Mononuclear cell (primary cell): Measurements from ENCODE around the gene MS4A13. TPM values are rescaled to one million over a fixed set of nuclear protein-coding genes. Genes with fewer than 3 reads are reported as not detected.
"Not testable (repeated sequence)": the region's sequence is repeated elsewhere in the genome, so short reads cannot be mapped to it uniquely, and the experiment has no call there.

Experiments used
- H3K27me3 ChIP-seq: 2 replicates; pipeline ENCODE4 v1.6.0; 2011; ENCODE audit warnings: low read length, control low read depth; ENCODE audit not compliant: insufficient read depth
- H3K4me1 ChIP-seq: 2 replicates; pipeline ENCODE4 v1.5.1; 2011; ENCODE audit warnings: mild to moderate bottlenecking, low read length, control low read depth; ENCODE audit not compliant: insufficient read depth
- H3K4me3 ChIP-seq: 2 replicates; pipeline ENCODE4 v1.5.1; 2011; ENCODE audit warnings: mild to moderate bottlenecking, low read length, moderate library complexity
- H3K9me3 ChIP-seq: 2 replicates; pipeline ENCODE4 v1.5.1; 2011; ENCODE audit warnings: low read depth, mild to moderate bottlenecking, control low read depth, low read length
- total RNA-seq: library from RNA; depleted of rRNA; stranded (reverse); fragments of >200 nt; gene quantifications from one replicate; pipeline ENCODE4 v1.2.3, GENCODE V29; 2012

MS4A13 gene, protein sequence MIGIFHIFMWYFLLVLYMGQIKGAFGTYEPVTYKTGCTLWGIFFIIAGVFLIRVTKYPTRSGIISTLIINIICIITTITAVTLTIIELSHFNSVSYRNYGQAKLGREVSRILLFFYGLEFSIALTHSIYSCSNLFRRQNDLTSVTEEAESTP
- total RNA-seq, result not detected

DNA sequence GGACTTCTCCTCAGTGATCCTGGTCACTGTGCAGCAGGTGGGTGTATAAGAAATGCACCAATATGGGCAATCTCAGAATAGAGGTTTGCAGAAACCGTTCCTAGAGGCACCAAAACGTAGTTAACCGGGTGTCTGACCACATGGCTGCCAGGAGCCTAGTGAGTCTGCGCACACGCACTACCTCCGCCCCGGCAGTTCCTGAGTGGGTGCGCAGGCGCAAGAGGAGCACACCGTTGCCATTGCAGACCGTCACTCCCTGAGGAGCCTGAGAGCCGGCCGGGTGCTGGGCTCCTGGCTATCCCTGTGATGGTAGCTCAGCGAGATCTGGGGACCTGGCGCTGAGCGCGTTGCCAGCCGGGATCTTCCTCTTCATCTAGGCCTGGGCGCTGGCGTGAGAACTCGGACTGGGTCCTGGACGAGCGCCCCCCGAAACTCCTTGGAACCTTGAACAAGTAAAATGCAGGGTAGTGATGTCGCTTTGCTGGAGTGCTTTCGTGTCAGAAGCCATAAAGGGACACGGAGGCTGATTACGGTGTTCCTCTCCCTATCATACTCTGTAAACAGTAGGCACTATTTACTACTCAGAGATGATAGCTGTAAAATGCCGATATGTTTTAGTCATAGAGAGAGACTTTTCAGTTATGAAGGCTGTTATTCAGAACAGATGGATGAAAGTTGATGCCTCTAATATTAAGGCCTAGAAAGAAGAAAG, at the start of gene MS4A13:
MS4A13 (plus strand) TSS at position 249 of the 712 bp plus-strand sequence. CDS start 2,692 bp downstream, outside the sequence.
- no peaks in the 10 kb centered on the region for H3K4me1 ChIP-seq
- H3K27me3 ChIP-seq, result no peaks in the 10 kb centered on the region
- no peaks in the 10 kb centered on the region for H3K9me3 ChIP-seq
- H3K4me3 ChIP-seq, result no peak within 1 kb of the TSS

DNA sequence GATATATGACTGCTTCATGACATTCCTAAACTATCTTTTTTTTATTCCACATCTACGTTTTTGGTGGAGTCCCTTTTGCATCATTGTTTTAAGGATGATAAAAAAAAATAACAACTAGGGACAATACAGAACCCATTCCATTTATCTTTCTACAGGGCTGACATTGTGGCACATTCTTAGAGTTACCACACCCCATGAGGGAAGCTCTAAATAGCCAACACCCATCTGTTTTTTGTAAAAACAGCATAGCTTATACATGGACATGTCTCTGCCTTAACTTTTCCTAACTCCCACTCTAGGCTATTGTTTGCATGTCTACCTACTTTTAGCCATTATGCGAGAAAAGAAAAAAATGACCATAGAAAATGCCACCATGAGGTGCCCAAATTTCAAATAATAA, 46.4 kb upstream of the MS4A13 start:
- Histone ChIP-seq H3K4me1 (peaks cover 8% of the 10 kb centered on the region), H3K27me3 (no peaks in the 10 kb centered on the region), H3K4me3 (no peak overlapping the region), H3K9me3 (no peaks in the 10 kb centered on the region)

DNA sequence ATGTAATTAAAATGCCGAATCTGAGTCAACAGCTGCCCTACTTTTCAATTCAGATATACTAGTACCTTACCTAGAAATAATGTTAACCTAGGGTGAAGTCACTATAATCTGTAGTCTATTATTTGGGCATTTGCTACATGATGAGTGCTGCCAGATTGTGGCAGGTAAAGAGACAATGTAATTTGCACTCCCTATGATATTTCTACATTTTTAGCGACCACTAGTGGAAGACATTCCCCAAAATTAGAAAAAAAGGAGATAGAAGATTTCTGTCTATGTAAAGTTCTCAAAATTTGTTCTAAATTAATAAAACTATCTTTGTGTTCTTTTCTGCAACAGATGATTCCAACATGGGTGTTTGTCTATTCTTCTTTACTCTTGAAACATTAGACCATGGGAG, 45.5 kb upstream of the MS4A13 start:
- no peak overlapping the region for H3K4me3 ChIP-seq
- no peaks in the 10 kb centered on the region for H3K9me3 ChIP-seq
- H3K27me3 ChIP-seq, result no peaks in the 10 kb centered on the region
- peaks cover 8% of the 10 kb centered on the region for H3K4me1 ChIP-seq

DNA sequence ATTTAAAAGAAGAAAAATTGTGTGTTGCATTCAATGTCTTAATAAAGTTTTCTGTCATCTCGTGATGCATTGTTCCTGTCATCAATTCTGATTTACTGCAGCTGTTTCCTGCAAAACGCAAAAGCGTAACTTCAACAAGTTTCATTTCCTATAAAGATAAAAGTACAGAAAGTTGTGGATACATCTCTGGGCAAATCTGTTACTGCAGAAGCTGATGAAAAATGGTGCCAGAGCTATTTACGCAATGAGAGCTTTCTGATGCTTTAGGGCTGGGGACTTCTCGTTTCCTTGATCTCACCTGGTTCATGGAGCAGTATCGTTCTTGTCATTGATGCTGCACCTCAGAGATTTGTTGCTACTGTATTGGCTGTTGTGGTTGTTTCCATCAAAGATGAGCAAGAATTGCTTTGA, 38.2 kb upstream of the MS4A13 start:
- no peak overlapping the region for H3K4me3 ChIP-seq
- H3K9me3 ChIP-seq, result no peaks in the 10 kb centered on the region
- H3K27me3 ChIP-seq, result no peaks in the 10 kb centered on the region
- peaks cover 15% of the 10 kb centered on the region for H3K4me1 ChIP-seq

DNA sequence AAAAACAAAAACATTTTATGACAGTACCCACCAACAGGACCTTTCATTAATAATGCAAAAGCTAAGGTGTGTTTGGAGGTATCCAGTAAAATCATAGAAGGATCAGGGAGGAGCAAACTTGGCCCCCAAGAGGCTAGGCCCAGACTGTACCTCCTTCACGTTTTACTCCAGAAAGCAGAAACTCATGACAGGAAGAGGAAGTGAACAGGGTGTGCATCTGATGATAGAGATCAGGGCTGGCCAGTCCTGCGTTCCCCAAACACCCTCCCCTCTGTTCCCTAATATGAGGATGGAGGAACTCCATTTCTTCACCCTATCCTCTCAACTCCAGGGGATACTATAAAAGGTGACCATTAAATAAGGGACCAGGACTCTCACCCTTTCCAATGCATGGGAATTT, 32.8 kb upstream of the MS4A13 start:
- H3K4me1 ChIP-seq, result peaks cover 19% of the 10 kb centered on the region

DNA sequence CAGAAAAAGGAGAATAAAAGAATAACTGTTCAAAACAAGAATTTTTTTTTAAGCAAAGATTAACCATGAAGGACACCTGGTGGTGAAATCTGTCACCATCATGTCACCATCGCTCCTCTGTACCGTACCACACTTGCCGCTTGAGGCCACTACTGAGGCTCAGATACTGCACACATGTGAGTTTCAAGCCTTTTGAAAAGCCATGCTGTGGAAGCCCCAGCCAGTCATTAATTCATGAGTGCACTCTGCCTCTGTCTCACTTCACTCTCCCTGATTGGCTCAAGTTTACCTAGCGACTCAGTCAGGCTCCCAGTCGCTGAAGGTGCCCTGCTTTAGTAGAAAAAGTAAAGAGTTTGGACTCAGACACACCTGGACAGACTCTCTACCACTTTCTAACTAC, 29.2 kb upstream of the MS4A13 start:
- Histone ChIP-seq H3K27me3 (no peaks in the 10 kb centered on the region), H3K4me1 (peaks cover 17% of the 10 kb centered on the region), H3K4me3 (no peak overlapping the region), H3K9me3 (no peaks in the 10 kb centered on the region)

More for the DNA sequence above, 32.8 kb upstream of the MS4A13 start:
- Histone ChIP-seq H3K27me3 (no peaks in the 10 kb centered on the region), H3K9me3 (no peaks in the 10 kb centered on the region), H3K4me3 (no peak overlapping the region)

DNA sequence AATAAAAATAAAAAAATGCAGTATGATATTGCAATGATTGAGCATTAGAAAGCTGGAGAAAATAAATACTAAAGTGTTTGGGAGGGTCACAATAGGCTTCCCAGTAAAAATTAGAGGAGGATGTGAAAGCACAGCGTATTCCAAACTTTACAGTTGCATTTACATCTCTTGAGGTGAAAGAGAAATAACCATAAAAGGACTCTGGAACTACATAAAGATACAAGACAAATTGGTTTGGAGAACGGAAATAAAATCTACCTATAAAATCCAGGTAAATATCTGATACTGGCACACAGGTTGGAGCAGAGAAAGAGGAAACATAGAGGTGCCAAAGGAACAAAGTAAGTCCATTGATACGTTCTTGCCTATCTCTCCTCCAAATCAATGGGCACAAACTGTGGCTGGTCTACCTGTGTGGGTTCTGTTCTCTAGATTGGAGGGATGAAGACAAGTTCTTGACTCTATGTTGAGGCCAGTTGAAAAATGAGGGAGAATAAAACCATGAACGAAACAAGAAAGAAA, 22.6 kb upstream of the MS4A13 start, which contains the start of gene MS4A12:
MS4A12 (plus strand) TSS at position 291 of the 522 bp plus-strand sequence. CDS start 4,541 bp downstream, outside the sequence.
- no peak within 1 kb of the TSS for H3K4me3 ChIP-seq
- no peaks in the 10 kb centered on the region for H3K9me3 ChIP-seq
- H3K4me1 ChIP-seq, result no peaks in the 10 kb centered on the region

DNA sequence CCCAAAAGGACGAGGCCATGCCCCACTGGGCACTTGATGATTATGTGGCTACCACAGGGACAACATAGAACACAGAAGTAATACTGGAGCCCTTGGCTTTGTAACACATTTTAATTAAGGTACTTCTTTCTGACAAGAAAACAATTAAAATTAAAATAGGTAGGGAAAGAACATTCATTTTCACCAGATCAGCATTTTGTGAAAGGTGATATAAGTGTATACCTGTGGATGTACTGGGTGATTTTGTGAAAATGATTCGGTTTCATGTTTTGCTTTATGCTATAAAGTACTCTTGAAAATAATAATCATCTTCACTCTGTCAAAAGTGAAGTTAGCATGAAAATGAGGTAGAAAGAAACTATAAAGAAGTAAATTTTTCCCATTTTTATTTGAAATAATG, 21.7 kb upstream of the MS4A13 start:
- H3K9me3 ChIP-seq, result no peaks in the 10 kb centered on the region
- H3K4me1 ChIP-seq, result peaks cover 6% of the 10 kb centered on the region
- no peak overlapping the region for H3K4me3 ChIP-seq
- no peaks in the 10 kb centered on the region for H3K27me3 ChIP-seq

More for the DNA sequence above, 22.6 kb upstream of the MS4A13 start, which contains the start of gene MS4A12:
- H3K27me3 ChIP-seq, result no peaks in the 10 kb centered on the region

DNA sequence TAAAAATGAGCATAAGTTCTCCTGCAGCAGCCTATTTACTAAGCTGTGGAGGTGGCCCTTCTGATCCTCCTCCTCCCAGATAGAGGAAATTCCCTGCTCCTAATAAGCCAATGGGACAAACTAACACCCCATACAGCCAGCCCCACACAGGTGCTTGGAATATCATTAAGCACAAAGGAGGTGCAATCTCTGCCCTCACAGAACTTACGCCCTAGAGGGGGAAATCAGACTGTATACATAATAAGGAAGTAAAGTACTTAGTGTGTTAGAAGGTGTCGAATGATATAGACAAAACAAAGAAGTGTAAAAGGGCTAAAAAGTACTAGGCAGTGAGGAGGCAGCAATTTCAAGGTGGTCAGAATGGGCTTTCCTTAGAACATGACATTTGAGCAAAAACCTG, 16.8 kb upstream of the MS4A13 start:
- Histone ChIP-seq H3K9me3 (no peaks in the 10 kb centered on the region), H3K4me3 (no peak overlapping the region), H3K27me3 (no peaks in the 10 kb centered on the region), H3K4me1 (peaks cover 14% of the 10 kb centered on the region)

DNA sequence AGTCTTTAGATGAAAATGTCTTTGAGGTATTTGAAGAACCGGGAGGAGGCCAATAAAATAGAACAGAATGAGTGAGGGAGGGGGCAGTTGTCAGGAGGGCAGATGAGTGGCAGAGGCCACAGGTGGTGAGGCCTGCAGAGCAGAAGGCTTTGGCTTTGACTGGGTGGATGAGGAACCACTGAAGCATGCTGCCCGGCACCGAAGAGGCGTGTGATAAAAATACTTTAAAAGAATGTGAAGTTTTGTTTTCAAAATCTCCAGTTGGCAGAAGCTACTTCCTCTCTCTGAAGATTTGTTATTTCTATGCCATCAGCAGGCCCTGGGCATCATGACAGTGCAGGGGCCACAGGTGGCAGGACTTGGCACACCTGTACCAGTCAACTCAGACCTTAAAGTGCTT, 16.3 kb upstream of the MS4A13 start:
- Histone ChIP-seq H3K27me3 (no peaks in the 10 kb centered on the region), H3K4me1 (peaks cover 14% of the 10 kb centered on the region), H3K4me3 (no peak overlapping the region), H3K9me3 (no peaks in the 10 kb centered on the region)

DNA sequence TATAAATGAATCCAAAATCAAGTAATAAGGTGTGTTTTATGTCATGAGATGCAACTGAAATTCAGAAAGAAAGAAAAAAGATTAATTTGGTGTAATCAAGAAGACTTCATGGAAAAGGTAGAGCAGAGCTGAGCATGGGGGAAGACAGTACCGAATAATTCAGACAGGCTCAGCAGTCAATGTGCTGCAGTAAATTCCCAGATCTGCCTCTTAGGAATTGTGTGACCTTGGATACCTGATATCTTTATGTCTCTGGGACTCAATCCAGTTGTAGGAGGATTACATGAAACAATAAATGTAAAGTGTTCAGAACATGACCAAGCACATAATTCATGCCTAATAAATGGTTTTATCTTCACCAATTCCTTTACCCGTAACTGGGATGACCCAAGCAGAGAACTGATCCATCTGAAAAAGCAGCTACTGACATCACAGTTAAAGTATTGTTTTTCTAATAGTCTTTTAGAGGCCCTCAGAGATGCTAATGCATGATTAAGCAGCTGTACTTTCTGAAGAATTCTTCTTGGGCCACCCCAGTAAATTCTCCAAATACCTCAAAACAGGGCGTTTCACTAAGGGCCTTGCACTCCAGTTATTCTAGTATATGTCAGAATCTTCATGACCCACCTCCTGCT, 14.8 kb upstream of the MS4A13 start:
- Histone ChIP-seq H3K4me1 (peaks cover 14% of the 10 kb centered on the region), H3K27me3 (no peaks in the 10 kb centered on the region), H3K4me3 (no peak overlapping the region)

DNA sequence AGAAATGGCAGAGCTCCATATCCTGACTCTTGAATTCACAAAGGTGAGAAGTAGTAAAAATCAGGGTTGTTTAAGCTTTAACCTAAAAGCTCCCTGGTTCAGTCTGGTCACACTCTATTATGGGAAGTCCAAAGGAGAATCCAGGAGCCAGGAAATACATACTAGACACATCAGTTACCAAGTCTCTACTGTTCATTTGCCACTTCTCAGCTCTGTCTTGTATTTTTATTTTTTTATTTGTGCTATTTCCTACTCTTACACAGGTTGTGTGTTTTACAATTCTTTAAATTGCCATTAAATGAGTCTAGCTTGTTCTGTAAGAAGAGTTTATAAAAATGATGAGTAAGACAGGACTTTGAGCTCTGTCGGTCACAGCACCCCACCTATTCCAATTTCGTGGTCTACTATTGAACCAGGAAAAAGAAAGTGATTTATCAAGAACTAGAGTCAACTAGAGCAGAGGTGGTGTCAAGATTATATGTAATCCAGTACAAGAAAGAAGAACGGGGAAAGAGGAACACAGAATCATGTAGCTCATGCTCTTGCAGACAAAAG, 12.9 kb upstream of the MS4A13 start:
- Histone ChIP-seq H3K9me3 (no peaks in the 10 kb centered on the region), H3K27me3 (no peaks in the 10 kb centered on the region), H3K4me1 (peaks cover 14% of the 10 kb centered on the region), H3K4me3 (no peak overlapping the region)

More for the DNA sequence above, 14.8 kb upstream of the MS4A13 start:
- H3K9me3 ChIP-seq, result no peaks in the 10 kb centered on the region

DNA sequence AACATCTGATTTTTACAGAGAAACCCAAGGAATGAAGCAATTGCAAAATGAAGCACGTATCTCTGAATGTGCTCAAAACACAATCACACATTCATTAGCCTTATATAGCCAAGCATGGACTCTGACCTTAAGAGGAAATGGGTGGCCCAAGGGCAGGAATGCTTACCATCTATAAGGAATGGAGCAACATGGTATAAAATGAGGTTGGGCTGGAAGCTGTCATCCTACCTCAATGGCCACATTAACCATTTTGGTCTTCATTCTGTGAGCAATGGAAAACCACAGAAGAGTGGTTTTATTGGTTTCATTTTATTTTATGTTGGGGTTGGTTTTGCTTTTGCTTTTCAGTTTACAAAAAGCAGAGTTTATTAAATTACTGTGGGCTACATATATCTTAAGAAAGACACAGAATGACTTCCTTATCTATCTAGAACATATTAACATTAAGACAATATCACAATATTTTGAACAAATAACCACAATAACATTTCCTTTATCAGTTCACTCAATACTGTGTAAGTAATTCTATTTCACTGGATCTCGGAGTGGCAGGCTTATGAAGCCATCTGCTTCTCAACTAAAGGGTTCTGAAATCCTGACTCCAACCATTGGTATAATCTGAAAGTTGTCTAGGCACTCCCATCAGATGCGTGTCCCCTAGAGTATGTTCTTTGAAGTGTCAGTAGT, 10.8 kb upstream of the MS4A13 start:
- no peak overlapping the region for H3K4me3 ChIP-seq
- H3K27me3 ChIP-seq, result no peaks in the 10 kb centered on the region
- H3K4me1 ChIP-seq, result no peaks in the 10 kb centered on the region
- H3K9me3 ChIP-seq, result no peaks in the 10 kb centered on the region

DNA sequence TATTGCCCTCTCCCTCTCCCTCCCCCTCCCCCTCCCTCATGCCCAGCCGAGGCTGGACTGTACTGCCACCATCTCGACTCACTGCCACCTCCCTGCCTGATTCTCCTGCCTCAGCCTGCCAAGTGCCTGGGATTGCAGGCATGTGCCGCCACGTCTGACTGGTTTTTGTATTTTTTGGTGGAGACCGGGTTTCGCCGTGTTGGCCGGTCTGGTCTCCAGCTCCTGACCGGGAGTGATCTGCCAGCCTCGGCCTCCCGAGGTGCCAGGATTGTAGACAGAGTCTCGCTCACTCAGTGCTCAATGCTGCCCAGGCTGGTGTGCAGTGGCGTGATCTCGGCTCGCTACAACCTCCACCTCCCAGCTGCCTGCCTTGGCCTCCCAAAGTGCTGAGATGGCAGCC, 5.6 kb upstream of the MS4A13 start:
- not testable (repeated sequence) for H3K9me3 ChIP-seq, H3K27me3 ChIP-seq, H3K4me3 ChIP-seq, H3K4me1 ChIP-seq

DNA sequence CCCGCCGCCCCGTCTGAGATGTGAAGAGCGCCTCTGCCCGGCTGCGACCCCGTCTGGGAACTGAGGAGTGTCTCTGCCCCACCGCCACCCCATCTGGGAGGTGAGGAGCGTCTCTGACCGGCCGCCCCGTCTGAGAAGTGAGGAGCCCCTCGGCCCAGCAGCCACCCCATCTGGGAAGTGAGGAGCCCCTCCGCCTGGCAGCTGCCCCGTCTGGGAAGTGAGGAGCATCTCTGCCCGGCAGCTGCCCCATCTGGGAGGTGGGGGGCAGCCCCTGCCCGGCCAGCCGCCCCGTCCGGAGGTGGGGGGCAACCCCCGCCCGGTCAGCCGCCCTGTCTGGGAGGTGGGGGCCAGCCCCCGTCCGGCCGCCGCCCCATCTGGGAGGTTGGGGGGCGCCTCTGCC, 5.0 kb upstream of the MS4A13 start:
- H3K27me3 ChIP-seq, H3K4me3 ChIP-seq, H3K4me1 ChIP-seq, H3K9me3 ChIP-seq: not testable (repeated sequence)
